Dermis blood vessel endothelial cell (primary cell): ENCODE data around the gene PGRMC1. TPM values are rescaled to one million over a fixed set of nuclear protein-coding genes. Genes with fewer than 3 reads are reported as not detected.
"Not testable (repeated sequence)": the region's sequence is repeated elsewhere in the genome, so short reads cannot be mapped to it uniquely, and the experiment has no call there.

ENCODE experiments used
- DNase-seq: peaks from one replicate; pipeline ENCODE4 v3.0.0; 2010
- total RNA-seq: library from RNA; depleted of rRNA; stranded (reverse); fragments of >200 nt; gene quantifications from 2 replicates; pipeline ENCODE4 v1.2.3, GENCODE V29; 2014

Gene PGRMC1
- 105 and 139 TPM in 2 replicates for total RNA-seq

DNA sequence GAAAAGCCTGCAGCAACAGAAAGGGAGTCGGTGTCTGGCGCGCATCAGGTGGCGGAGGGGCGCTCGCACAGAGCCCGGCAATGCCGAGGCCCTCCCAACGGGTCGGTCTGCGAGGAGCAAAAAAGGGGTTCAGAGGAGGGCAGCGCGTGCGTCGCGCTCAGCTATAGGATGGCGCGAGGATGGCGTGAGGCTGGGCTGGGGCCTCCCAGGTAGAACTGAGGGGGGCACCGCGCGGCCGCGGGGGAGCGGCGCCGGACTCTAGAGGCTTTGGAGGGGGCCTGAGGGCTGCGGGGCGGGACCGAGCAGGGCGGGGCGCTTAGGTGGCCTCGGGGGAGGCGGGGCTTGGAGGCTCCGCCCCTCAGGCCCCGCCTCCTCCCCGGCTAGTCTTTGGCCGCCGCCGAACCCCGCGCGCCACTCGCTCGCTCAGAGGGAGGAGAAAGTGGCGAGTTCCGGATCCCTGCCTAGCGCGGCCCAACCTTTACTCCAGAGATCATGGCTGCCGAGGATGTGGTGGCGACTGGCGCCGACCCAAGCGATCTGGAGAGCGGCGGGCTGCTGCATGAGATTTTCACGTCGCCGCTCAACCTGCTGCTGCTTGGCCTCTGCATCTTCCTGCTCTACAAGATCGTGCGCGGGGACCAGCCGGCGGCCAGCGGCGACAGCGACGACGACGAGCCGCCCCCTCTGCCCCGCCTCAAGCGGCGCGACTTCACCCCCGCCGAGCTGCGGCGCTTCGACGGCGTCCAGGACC lies at the start of gene PGRMC1:
PGRMC1 (plus strand) TSS at position 414 of the 751 bp plus-strand sequence; CDS start at position 493, 79 bp downstream.
- DNase-seq = peak; percentile 79

GRCh38 chrX:119186763-119187162 lies 49.3 kb upstream of the PGRMC1 start:
- no peak for DNase-seq

DNA sequence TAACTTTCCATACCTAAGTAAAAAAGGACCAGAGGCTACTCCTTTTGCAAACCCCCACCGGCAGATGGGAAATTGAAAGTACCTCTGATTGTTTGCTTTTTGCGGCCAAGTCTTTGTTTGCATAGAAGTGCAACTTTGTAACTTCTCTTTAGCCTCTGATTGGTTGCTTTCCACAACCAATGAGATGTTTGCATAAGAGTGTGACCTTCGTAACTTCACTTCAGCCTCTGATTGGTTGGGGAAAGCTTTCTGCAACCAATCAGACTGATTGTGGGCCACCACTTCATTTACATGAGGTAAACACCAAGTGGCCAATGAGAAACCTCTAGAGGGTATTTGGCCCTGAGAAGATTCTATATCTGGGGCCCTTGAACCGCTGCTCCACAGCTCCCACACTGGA lies 48.8 kb upstream of the PGRMC1 start:
- DNase-seq = no peak

DNA sequence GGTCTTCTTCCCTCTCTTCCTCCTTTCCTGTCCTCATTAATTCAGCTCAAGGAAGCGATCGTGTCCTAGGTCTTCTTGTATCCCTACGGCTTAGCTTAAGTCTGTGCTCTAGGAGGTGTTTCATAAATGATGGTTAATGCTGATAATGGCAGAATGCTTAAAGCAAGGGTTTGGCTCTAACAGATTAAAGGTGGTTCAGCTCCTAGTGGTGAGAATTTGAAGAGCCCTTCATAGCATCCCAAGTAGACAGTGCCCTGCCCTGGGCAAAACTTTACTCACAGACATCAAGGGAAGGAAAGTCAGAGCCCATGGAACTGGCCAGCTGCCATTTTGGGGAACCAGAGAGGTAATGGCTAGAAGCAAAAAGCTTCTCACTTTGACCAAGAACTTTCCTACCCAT lies 47.0 kb upstream of the PGRMC1 start:
- DNase-seq = no peak

DNA sequence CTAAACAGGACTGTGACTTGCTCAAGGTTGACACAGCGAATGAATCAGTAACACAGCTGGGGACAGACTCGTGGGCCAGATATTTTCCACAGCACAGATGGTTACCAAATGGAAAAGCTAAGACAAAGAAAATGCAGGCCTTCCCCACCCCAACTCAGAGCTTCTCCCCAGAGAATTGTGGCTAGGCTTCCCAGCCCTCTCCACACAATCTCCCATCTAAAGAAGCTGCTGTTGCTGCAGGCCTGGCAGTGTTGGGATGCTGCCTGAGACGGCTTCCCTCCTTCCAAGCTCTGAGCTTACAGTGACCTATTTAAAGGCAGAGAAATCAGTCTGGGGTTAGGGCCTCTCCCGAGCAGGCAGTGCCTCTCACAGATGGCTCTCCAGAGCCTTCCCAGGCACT lies 46.5 kb upstream of the PGRMC1 start:
- DNase-seq = no peak

GRCh38 chrX:119190091-119190681 lies 45.9 kb upstream of the PGRMC1 start:
- DNase-seq = no peak

GRCh38 chrX:119190831-119191230 lies 45.3 kb upstream of the PGRMC1 start:
- no peak for DNase-seq

GRCh38 chrX:119194621-119195020 lies 41.5 kb upstream of the PGRMC1 start:
- DNase-seq = peak; percentile 16

- no peak for DNase-seq
These were observed 34.5 kb upstream of the PGRMC1 start for GRCh38 chrX:119201570-119201969.

GRCh38 chrX:119206203-119206602 lies 29.9 kb upstream of the PGRMC1 start:
- DNase-seq = no peak

DNA sequence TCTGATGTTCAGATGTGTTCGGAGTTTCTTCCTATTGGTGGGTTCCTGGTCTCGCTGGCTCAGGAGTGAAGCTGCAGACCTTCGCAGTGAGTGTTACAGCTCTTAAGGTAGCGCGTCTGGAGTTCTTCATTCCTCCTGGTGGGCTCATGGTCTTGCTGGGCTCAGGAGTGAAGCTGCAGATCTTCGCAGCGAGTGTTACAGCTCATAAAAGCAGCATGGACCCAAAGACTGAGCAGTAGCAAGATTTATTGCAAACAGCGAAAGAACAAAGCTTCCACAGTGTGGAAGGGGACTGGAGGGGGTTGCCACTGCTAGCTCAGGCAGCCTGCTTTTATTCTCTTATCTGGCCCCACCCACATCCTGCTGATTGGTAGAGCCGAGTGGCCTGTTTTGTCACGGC lies 28.6 kb upstream of the PGRMC1 start:
- not testable (repeated sequence) for DNase-seq

DNA sequence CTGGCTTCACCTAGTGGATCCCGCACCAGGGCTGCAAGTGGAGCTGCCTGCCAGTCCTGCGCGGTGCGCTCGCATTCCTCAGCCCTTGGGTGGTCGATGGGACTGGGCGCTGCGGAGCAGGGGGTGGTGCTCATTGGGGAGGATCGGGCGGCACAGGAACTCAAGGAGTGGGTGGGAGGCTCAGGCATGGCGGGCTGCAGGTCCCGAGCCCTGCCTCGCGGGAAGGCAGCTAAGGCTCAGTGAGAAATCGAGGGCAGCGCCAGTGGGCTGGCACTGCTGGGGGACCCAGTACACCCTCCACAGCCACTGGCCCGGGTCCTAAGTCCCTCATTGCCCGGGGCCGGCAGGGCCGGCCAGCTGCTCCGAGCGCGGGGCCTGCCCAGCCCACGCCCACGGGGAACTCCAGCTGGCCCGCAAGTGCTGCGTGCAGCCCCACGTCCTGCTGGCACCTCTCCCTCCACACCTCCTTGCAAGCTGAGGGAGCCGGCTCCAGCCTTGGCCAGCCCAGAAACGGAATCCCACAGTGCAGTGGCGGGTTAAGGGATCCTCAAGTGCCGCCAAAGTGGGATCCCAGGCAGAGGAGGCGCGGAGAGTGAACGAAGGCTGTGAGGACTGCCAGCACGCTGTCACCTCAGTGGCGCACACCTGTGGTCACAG lies 27.6 kb upstream of the PGRMC1 start:
- no peak for DNase-seq

GRCh38 chrX:119210931-119211648 lies 25.0 kb upstream of the PGRMC1 start:
- DNase-seq = not testable (repeated sequence)

DNA sequence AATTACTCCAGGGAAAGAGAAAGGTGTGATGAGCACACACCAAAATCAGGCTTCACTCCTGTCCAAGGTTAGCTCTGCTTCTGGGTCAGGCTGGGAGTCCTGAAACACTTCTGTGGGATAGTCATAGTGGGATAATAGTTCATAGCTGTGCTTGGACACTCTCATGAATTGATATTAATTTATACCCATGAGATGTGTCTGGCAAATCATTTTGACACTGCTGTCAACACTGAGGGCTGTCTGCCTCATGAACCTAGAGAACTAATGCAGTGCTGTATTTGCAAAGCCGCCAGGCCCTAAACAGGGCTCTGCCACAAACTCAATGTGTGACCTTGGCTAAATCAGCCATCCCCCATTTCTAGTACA lies 24.5 kb upstream of the PGRMC1 start:
- DNase-seq = no peak

- peak; percentile 28 for DNase-seq
These were observed 17.9 kb upstream of the PGRMC1 start for GRCh38 chrX:119218198-119218597.

GRCh38 chrX:119222932-119223331 lies 13.2 kb upstream of the PGRMC1 start:
- DNase-seq = no peak

DNA sequence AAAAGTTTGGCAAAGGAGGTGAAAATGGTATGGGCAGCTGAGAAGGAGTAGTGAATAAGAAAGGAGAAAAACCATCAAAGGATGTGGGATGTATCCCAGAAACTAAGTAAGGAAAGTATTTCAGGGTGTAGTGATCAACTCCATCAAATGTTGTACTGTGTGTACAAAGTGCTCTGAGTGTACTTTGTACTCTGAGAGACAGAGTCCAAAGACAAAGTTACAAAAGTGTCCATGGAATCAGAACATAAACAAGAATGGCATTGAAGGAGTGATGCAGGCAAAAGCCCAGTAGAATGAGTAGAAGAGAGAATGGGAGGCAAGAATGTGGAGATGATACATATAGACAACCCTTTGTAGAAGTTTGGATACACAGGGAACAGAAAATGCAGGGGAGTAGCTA lies 12.3 kb upstream of the PGRMC1 start:
- no peak for DNase-seq

DNA sequence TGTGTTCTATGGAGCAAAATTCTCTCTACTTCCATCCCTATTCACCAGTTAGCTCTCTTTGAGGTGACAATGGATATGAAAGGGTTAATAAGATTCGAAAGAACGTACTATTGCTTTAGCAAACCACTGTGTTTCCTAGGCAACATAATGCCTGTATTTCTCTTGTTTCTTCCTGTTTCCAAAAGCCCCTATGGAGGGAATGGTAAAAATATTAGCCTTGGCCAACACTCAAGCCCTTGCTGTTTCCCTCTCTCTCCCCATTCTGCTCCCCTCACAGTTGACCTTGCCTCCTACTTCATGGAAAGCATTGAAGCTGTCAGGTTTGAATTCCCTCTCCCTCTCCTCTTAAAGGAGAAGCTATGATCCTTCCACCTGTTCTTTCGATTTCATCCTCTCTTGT lies 9.6 kb upstream of the PGRMC1 start:
- no peak for DNase-seq

GRCh38 chrX:119228512-119229252 lies 7.4 kb upstream of the PGRMC1 start:
- peak; percentile 59 for DNase-seq

DNA sequence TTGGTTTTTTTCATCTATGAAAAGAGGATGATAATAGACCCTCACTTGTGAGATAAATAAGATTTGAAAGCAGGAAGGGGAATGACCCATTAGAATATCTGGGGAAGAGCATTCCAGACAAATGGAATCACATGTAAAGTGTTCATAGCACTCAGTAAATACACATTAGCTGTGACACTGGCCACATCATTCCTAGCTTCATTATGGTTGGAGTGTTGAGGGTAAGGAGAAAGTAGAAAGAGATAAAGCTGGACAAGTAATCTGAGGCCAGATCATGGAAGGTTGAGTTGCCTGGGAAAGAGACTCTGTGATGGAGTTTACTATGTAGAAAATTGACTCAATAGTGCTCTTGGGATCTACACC lies 6.9 kb upstream of the PGRMC1 start:
- no peak for DNase-seq

- no peak for DNase-seq
These were observed 5.2 kb upstream of the PGRMC1 start for GRCh38 chrX:119230850-119231249.

- DNase-seq = no peak
These were observed 4.1 kb upstream of the PGRMC1 start for GRCh38 chrX:119231936-119232445.
